Calu3 (cell line): ENCODE results near the gene FGG. TPM values are rescaled to one million over a fixed set of nuclear protein-coding genes. Genes with fewer than 3 reads are reported as not detected.

Source experiments
- BruUV-seq: library from RNA; stranded (reverse); fragments of 400-500 nt; replicated peaks from 2 replicates; lab custom pipeline; 2021; lab: Mats Ljungman, UMichigan
- CTCF ChIA-PET: fragments of 300-600 bp; sonication (Branson Sonifier 250); formaldehyde crosslinking; loops from one replicate; lab custom pipeline; 2022; ENCODE audit warnings: antibody characterized with exemption; lab: Charles Lee
- DNase-seq: peaks from one replicate; pipeline ENCODE4 v3.0.0; 2022
- H3K27ac Mint-ChIP-seq: one replicate; pipeline ENCODE4 v1.8.0; 2022; ENCODE audit warnings: mixed read lengths; ENCODE audit not compliant: unreplicated experiment
- H3K27me3 Mint-ChIP-seq: one replicate; pipeline ENCODE4 v1.8.0; 2022; ENCODE audit warnings: mixed read lengths; ENCODE audit not compliant: unreplicated experiment
- H3K36me3 Mint-ChIP-seq: one replicate; pipeline ENCODE4 v1.8.0; 2022; ENCODE audit warnings: mild to moderate bottlenecking, moderate library complexity, mixed read lengths; ENCODE audit not compliant: insufficient read depth, unreplicated experiment
- H3K4me1 Mint-ChIP-seq: one replicate; pipeline ENCODE4 v1.8.0; 2022; ENCODE audit warnings: mild to moderate bottlenecking, low read depth, mixed read lengths; ENCODE audit not compliant: unreplicated experiment
- H3K4me3 Mint-ChIP-seq: one replicate; pipeline ENCODE4 v1.8.0; 2022; ENCODE audit warnings: mild to moderate bottlenecking, low read depth, moderate library complexity, mixed read lengths; ENCODE audit not compliant: unreplicated experiment
- H3K9me3 Mint-ChIP-seq: one replicate; pipeline ENCODE4 v1.8.0; 2022; ENCODE audit warnings: low read depth, mixed read lengths; ENCODE audit not compliant: unreplicated experiment
- intact Hi-C: fragments of 100-400 bp; cut with micrococcal nuclease; formaldehyde crosslinking; loops from one replicate; pipeline ENCODE4 v1.10.0; 2022; ENCODE audit not compliant: unreplicated experiment
- total RNA-seq: library from RNA; stranded (reverse); gene quantifications from 2 replicates; pipeline ENCODE4 v1.2.3, GENCODE V29; 2022
- TF ChIP-seq, protein P1 (sequence below): fragments of 200-600 bp; IDR thresholded peaks from one replicate; pipeline ENCODE4 v1.8.0; 2022; ENCODE audit warnings: antibody characterized with exemption; ENCODE audit not compliant: unreplicated experiment

FGG gene
- total RNA-seq, 1 experiment from 2014 or later = 0.24 TPM

DNA sequence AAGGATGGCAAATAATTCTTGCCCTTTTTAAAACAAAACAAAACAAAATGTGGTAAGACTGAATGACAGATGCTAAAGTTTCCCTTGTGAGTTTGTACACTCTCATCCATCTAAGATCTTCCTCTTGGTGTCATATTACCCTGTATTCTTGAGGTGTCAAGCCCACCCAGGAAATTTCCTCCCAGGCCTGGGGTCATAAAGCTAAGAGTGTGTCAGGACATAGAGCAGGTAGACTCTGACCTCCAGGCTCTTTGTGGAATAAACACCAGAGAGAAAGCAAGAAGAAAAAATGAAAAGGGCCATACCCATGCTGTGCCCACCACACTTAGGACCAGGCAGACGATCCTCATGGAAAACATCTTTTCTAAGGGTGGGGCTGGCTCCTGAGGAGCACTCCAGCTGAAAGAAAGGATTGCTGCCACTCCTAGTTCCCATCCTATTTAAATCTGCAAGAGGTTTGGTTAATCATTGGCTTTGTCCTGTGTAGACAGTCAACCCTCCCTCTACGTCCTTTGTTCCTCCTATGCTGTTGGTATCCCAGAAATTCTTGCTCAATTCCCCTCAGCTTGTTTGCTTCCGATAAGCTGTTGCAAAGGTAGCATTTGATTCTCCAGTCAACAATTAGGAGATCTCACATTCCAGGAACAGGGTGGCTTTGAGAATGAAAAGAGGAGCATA lies 22.0 kb downstream of the FGG start, which contains the start of gene FGA:
Gene FGA (minus strand): TSS at position 414 of the 678 bp plus-strand sequence. CDS start 55 bp downstream, at position 359.
- TF ChIP-seq, protein P1, sequence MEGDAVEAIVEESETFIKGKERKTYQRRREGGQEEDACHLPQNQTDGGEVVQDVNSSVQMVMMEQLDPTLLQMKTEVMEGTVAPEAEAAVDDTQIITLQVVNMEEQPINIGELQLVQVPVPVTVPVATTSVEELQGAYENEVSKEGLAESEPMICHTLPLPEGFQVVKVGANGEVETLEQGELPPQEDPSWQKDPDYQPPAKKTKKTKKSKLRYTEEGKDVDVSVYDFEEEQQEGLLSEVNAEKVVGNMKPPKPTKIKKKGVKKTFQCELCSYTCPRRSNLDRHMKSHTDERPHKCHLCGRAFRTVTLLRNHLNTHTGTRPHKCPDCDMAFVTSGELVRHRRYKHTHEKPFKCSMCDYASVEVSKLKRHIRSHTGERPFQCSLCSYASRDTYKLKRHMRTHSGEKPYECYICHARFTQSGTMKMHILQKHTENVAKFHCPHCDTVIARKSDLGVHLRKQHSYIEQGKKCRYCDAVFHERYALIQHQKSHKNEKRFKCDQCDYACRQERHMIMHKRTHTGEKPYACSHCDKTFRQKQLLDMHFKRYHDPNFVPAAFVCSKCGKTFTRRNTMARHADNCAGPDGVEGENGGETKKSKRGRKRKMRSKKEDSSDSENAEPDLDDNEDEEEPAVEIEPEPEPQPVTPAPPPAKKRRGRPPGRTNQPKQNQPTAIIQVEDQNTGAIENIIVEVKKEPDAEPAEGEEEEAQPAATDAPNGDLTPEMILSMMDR = no peak
- Mint-ChIP-seq H3K9me3 (no peaks in the 10 kb centered on the region), H3K27me3 (no peaks in the 10 kb centered on the region), H3K4me3 (no peak within 1 kb of the TSS), H3K27ac (no peak within 1 kb of the TSS), H3K4me1 (peaks cover 26% of the 10 kb centered on the region), H3K36me3 (no peaks in the 10 kb centered on the region)
- intact Hi-C loops = no loop called here
- DNase-seq = peak; percentile 2
- CTCF ChIA-PET = interaction anchor here (0.8 kb wide), 1 partner anchor 35 kb away, joined by 3 read pairs; no protein-coding TSS in a partner anchor
- no TSS peak for BruUV-seq

DNA sequence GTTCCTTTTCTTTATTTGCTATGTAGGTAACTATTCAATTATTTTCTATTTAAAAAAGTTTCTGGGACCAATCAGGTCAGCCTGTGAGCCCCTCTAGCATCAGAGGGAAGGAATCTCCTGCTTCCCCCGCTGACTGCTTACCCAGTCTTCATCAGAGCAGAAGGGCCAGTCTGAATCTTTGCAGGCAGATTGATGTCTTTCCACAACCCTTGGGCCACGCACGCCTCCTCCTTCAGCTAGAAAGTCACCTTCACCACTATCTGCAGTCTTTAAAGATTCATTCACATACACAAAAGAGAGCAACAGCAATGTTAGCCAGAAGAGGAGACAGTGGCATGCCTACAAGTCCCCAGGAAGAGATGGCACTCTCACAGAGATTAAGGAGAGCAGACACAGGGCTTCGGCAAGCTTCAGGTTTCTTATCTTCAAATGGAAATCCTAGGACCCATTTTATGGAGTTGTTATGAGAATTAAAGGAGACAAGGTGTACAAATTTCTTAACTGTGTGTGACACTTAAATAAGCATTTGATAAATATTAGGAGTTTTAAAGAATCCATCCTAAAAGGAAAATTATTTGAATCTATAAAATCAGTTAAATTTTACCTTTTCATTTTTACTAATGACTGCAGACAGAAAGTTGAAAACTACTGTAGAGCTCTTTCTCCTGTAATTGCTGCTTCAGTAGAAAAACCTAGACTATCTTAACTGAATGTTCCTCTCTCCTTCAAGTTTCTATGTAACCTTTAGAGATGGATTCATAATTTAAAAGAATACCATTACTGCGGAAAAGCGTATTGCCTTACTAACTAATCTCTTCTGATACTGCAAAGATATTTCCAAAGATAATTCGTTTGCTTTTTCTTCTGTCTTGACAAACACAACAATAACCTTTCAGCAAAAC lies 22.9 kb downstream of the FGG start:
- intact Hi-C loops = no loop called here
- CTCF ChIA-PET = no interaction called here

DNA sequence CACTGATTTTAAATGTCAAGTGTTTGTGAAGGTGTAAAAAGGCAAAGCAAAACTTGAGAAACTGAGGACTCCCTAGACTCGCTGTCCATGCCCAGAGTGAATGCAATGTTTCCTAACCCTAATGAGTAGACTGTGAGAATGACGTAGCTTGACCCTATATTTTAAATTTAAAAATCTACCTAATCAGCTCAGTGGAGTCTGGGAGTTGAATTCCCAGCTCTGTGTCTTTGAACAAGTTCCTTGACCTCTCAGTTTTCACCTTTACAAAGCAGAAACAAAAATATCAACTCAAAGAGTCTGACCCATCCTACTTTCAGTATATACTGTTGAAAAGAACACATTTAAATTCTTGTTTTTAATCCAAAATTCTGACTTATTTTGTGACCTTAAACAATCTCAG lies 24.3 kb downstream of the FGG start:
- Mint-ChIP-seq H3K27me3 (no peaks in the 10 kb centered on the region), H3K4me1 (peaks cover 26% of the 10 kb centered on the region), H3K4me3 (no peak overlapping the region), H3K36me3 (no peaks in the 10 kb centered on the region), H3K9me3 (no peaks in the 10 kb centered on the region), H3K27ac (no peak overlapping the region)
- no peak for DNase-seq
- TF ChIP-seq, protein P1 = no peak
- intact Hi-C loops = no loop called here
- no TSS peak for BruUV-seq
- CTCF ChIA-PET = no interaction called here

More for the DNA sequence above, 22.9 kb downstream of the FGG start:
- no peak overlapping the region for H3K27ac Mint-ChIP-seq
- no peaks in the 10 kb centered on the region for H3K9me3 Mint-ChIP-seq
- peaks cover 26% of the 10 kb centered on the region for H3K4me1 Mint-ChIP-seq
- DNase-seq = no peak
- H3K4me3 Mint-ChIP-seq = no peak overlapping the region
- TF ChIP-seq, protein P1 = no peak
- no TSS peak for BruUV-seq
- H3K27me3 Mint-ChIP-seq = no peaks in the 10 kb centered on the region
- H3K36me3 Mint-ChIP-seq = no peaks in the 10 kb centered on the region

DNA sequence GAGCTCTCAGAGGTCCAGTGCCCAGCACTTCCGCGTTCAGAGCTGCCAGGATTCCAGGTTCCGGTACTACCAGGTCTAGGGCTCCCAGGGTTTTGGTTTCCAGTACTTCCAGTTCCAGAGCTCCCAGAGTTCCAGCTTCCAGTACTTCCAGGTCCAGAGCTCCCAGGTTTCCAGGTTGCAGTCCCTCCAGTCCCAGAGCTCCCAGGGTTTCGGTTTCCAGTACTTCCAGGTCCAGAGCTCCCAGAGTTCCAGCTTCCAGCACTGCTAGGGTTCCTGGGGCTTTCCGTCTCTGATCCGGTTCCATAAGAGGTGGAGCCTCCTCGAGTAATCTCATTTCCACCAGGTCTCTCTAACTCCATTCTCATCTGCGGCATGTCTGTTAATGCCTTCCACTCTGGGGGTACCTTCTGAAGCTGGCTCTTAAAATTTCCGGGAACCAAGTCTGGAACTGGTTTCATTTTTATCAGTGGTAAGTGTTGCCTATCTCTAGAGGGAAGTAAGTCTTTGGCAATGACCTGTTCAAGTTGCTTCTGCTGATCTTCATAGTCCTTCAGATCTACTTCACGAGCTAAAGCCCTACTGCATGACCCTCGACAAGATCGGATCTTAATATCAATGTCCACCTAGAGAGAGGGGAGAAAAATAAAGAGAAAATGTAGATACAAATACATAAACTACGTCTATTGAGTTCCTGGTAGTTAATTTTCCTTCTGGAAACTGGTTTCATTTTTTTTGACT lies 26.0 kb downstream of the FGG start:
- TF ChIP-seq, protein P1 = no peak
- Mint-ChIP-seq H3K4me1 (peaks cover 24% of the 10 kb centered on the region), H3K36me3 (no peaks in the 10 kb centered on the region), H3K9me3 (no peaks in the 10 kb centered on the region), H3K27me3 (no peaks in the 10 kb centered on the region), H3K27ac (no peak overlapping the region), H3K4me3 (no peak overlapping the region)
- intact Hi-C loops = no loop called here
- no peak for DNase-seq
- CTCF ChIA-PET = no interaction called here
- no TSS peak for BruUV-seq
